Uterus (tissue), 4 donors: ENCODE results near the gene GPR137. TPM values are rescaled to one million over a fixed set of nuclear protein-coding genes. Genes with fewer than 3 reads are reported as not detected.

Experiments
- DNase-seq, 2 donors: peaks; one replicate each; pipeline ENCODE4 v3.0.0-alpha.2; 2019 to 2020
- H3K27ac ChIP-seq, 2 donors: fragments of 200-600 bp; sonication (generic); 1 replicate in 1 of 2; 2 replicates in 1 of 2; pipeline ENCODE4 v1.5.1; 2016 to 2018
- H3K27me3 ChIP-seq, 2 donors: fragments of 200-600 bp; sonication (generic); one replicate each; pipeline ENCODE4 v1.5.1; 2018 to 2019; ENCODE audit warnings: control low read depth in 1 of 2
- H3K36me3 ChIP-seq, 2 donors: fragments of 200-600 bp; sonication (generic); one replicate each; pipeline ENCODE4 v1.5.1; 2019; ENCODE audit warnings: control low read depth in 1 of 2
- H3K4me1 ChIP-seq, 2 donors: fragments of 200-600 bp; sonication (generic); one replicate each; pipeline ENCODE4 v1.5.1; 2018 to 2019; ENCODE audit warnings: control low read depth in 1 of 2
- H3K4me3 ChIP-seq, 2 donors: fragments of 200-600 bp; sonication (generic); 1 replicate in 1 of 2; 2 replicates in 1 of 2; pipeline ENCODE4 v1.5.1; 2018 to 2019; ENCODE audit warnings: mild to moderate bottlenecking in 1 of 2
- H3K9me3 ChIP-seq, 2 donors: fragments of 200-600 bp; sonication (generic); one replicate each; pipeline ENCODE4 v1.5.1; 2019; ENCODE audit warnings: control low read depth in 1 of 2
- CTCF ChIP-seq, 4 experiments: fragments of 200-600 bp in 2 of 4; fragments of 450-650 bp in 2 of 4; sonication (generic) in 2 of 4; IDR thresholded peaks; one replicate each; pipeline ENCODE4 v1.5.1; 2016 to 2019; ENCODE audit warnings: antibody characterized with exemption in 4 of 4, mild to moderate bottlenecking in 2 of 4, moderate library complexity in 1 of 4
- POLR2A ChIP-seq, 2 donors: fragments of 450-650 bp; IDR thresholded peaks; one replicate each; pipeline ENCODE4 v1.6.1; 2016; ENCODE audit warnings: antibody characterized with exemption in 2 of 2, mild to moderate bottlenecking in 1 of 2, moderate library complexity in 1 of 2
- intact Hi-C: fragments of 100-400 bp; cut with DNase I; formaldehyde crosslinking; loops from one replicate; pipeline ENCODE4 v1.15.1; 2023; ENCODE audit warnings: low total_unique reads
- total RNA-seq, 4 donors: library from RNA; depleted of rRNA in 3 of 4; stranded (reverse); fragments of >200 nt in 3 of 4; gene quantifications; one replicate each; pipeline versions ENCODE4 v1.1.0 to v1.2.4, GENCODE V29; 2014 to 2023
- donor health status: DM: yes; HTN: yes; CAD: no.

GPR137 gene
- total RNA-seq, 4 donors from 2014 or later, result 0.51 to 32.3 (median 10.6) TPM

- no peaks in the 10 kb centered on the region for H3K36me3 ChIP-seq
- no peak for DNase-seq
- no peak overlapping the region for H3K4me3 ChIP-seq
- H3K27me3 ChIP-seq, result no peaks in the 10 kb centered on the region
- intact Hi-C loops, result no loop called here
- peak overlapping the region; percentile 91 to 97 for H3K27ac ChIP-seq
- peaks cover 0 to 11% of the 10 kb centered on the region in 2 donors for H3K4me1 ChIP-seq
- no peaks in the 10 kb centered on the region for H3K9me3 ChIP-seq
- TF ChIP-seq CTCF (IDR thresholded peaks at IDR 0.05), result no peak
- no peak for TF ChIP-seq POLR2A (IDR thresholded peaks at IDR 0.05)
Measured at GRCh38 chr11:64267207-64267945, 18.3 kb upstream of the GPR137 start.

- H3K4me3 ChIP-seq, result peak overlapping the region; percentile 63 to 75
- H3K4me1 ChIP-seq, result peaks cover 0 to 11% of the 10 kb centered on the region in 2 donors
- TF ChIP-seq POLR2A (IDR thresholded peaks at IDR 0.05), result no peak
- TF ChIP-seq CTCF (IDR thresholded peaks at IDR 0.05), result peak in 1 of 4 experiments; percentile 32
- intact Hi-C loops, result no loop called here
- H3K9me3 ChIP-seq, result no peaks in the 10 kb centered on the region
- no peaks in the 10 kb centered on the region for H3K27me3 ChIP-seq
- peak; percentile 75 to 79 for DNase-seq
- no peaks in the 10 kb centered on the region for H3K36me3 ChIP-seq
- H3K27ac ChIP-seq, result peak overlapping the region; percentile 91 to 97
Measured at GRCh38 chr11:64268025-64268892, 17.4 kb upstream of the GPR137 start.

- peak overlapping the region; percentile 63 to 75 for H3K4me3 ChIP-seq
- peaks cover 0 to 11% of the 10 kb centered on the region in 2 donors for H3K4me1 ChIP-seq
- H3K9me3 ChIP-seq, result no peaks in the 10 kb centered on the region
- intact Hi-C loops, result no loop called here
- DNase-seq, result peak; percentile 71 to 77
- H3K36me3 ChIP-seq, result no peaks in the 10 kb centered on the region
- H3K27me3 ChIP-seq, result no peaks in the 10 kb centered on the region
- TF ChIP-seq CTCF (IDR thresholded peaks at IDR 0.05), result no peak
- TF ChIP-seq POLR2A (IDR thresholded peaks at IDR 0.05), result peak in 1 of 2 donors; percentile 28
- peak overlapping the region; percentile 91 to 97 for H3K27ac ChIP-seq
Measured at GRCh38 chr11:64268893-64269539, 16.6 kb upstream of the GPR137 start.

GRCh38 chr11:64269540-64270220 is 16.0 kb upstream of the GPR137 start:
- peaks cover 0 to 11% of the 10 kb centered on the region in 2 donors for H3K4me1 ChIP-seq
- no peaks in the 10 kb centered on the region for H3K27me3 ChIP-seq
- H3K36me3 ChIP-seq, result no peaks in the 10 kb centered on the region
- intact Hi-C loops, result no loop called here
- TF ChIP-seq CTCF (IDR thresholded peaks at IDR 0.05) (peak in 2 of 4 experiments; percentile 29 to 38), POLR2A (IDR thresholded peaks at IDR 0.05) (peak; percentile 9 to 58)
- no peaks in the 10 kb centered on the region for H3K9me3 ChIP-seq
- H3K27ac ChIP-seq, result peak overlapping the region; percentile 91 to 97
- DNase-seq, result peak; percentile 98 to 99
- peak overlapping the region; percentile 71 to 75 for H3K4me3 ChIP-seq
